Peyer's patch (tissue), 4 donors: ENCODE data around the gene TRPC4. TPM values are rescaled to one million over a fixed set of nuclear protein-coding genes. Genes with fewer than 3 reads are reported as not detected.

ENCODE experiments used
- DNase-seq, 3 donors: peaks; one replicate each; pipeline ENCODE4 v3.0.0-alpha.2; 2017 to 2019
- H3K27ac ChIP-seq, 4 donors: fragments of 200-600 bp; sonication (generic); one replicate each; pipeline ENCODE4 v1.5.1; 2016 to 2019
- H3K27me3 ChIP-seq, 2 donors: fragments of 200-600 bp; sonication (generic); one replicate each; pipeline ENCODE4 v1.5.1; 2019
- H3K36me3 ChIP-seq, 3 donors: fragments of 200-600 bp; sonication (generic); one replicate each; pipeline ENCODE4 v1.5.1; 2016 to 2019
- H3K4me1 ChIP-seq, 4 donors: fragments of 200-600 bp; sonication (generic); one replicate each; pipeline ENCODE4 v1.5.1; 2016 to 2019
- H3K4me3 ChIP-seq, 4 donors: fragments of 200-600 bp; sonication (generic); 1 replicate in 3 of 4; 2 replicates in 1 of 4; pipeline ENCODE4 v1.5.1; 2016 to 2019; ENCODE audit warnings: mild to moderate bottlenecking in 1 of 4
- H3K9me3 ChIP-seq, 4 donors: fragments of 200-600 bp; sonication (generic); one replicate each; pipeline ENCODE4 v1.5.1; 2016 to 2019; ENCODE audit warnings: mild to moderate bottlenecking in 1 of 4
- CTCF ChIP-seq, 6 experiments: fragments of 450-650 bp in 4 of 6; fragments of 200-600 bp in 2 of 6; sonication (generic) in 1 of 6; IDR thresholded peaks; one replicate each; pipeline ENCODE4 v1.5.1; 2017 to 2019; ENCODE audit warnings: antibody characterized with exemption in 6 of 6, mild to moderate bottlenecking in 3 of 6, moderate library complexity in 1 of 6
- POLR2A ChIP-seq, 2 donors: fragments of 450-650 bp; IDR thresholded peaks; one replicate each; pipeline ENCODE4 v1.5.1; 2017; ENCODE audit warnings: antibody characterized with exemption in 2 of 2, mild to moderate bottlenecking in 2 of 2, moderate library complexity in 2 of 2
- total RNA-seq, 4 donors: library from RNA; depleted of rRNA; stranded (reverse); fragments of >200 nt; gene quantifications; one replicate each; pipeline ENCODE4 v1.1.0, GENCODE V29; 2016

Gene TRPC4
- total RNA-seq, 4 donors from 2014 or later: 1.2 TPM; not detected in 3

GRCh38 chr13:37602733-37603381 lies 266.7 kb downstream of the TRPC4 start:
- no peaks in the 10 kb centered on the region for H3K4me1 ChIP-seq
- no peak for DNase-seq

GRCh38 chr13:37601648-37602440 lies 267.7 kb downstream of the TRPC4 start:
- no peak for DNase-seq
- Histone ChIP-seq H3K27ac (no peak overlapping the region), H3K27me3 (no peaks in the 10 kb centered on the region), H3K36me3 (no peaks in the 10 kb centered on the region), H3K9me3 (no peaks in the 10 kb centered on the region), H3K4me1 (no peaks in the 10 kb centered on the region), H3K4me3 (no peak overlapping the region)
- TF ChIP-seq CTCF (IDR thresholded peaks at IDR 0.05) (no peak), POLR2A (IDR thresholded peaks at IDR 0.05) (no peak)

More at GRCh38 chr13:37602733-37603381, 266.7 kb downstream of the TRPC4 start:
- Histone ChIP-seq H3K36me3 (no peaks in the 10 kb centered on the region), H3K9me3 (no peaks in the 10 kb centered on the region), H3K4me3 (no peak overlapping the region), H3K27ac (no peak overlapping the region), H3K27me3 (no peaks in the 10 kb centered on the region)
- TF ChIP-seq CTCF (IDR thresholded peaks at IDR 0.05) (peak in 3 of 6 experiments; percentile 7 to 16 (median 14)), POLR2A (IDR thresholded peaks at IDR 0.05) (no peak)

GRCh38 chr13:37599519-37599918 lies 270.1 kb downstream of the TRPC4 start:
- Histone ChIP-seq H3K36me3 (no peaks in the 10 kb centered on the region), H3K27me3 (no peaks in the 10 kb centered on the region), H3K9me3 (no peaks in the 10 kb centered on the region), H3K27ac (no peak overlapping the region), H3K4me1 (no peaks in the 10 kb centered on the region), H3K4me3 (no peak overlapping the region)
- TF ChIP-seq CTCF (IDR thresholded peaks at IDR 0.05): no peak
- TF ChIP-seq POLR2A (IDR thresholded peaks at IDR 0.05): no peak
- DNase-seq: no peak

- Histone ChIP-seq H3K27ac (no peak within 1 kb of the TSS), H3K4me3 (peak within 1 kb of the TSS in 1 of 4 donors; percentile 14)
- no peak for DNase-seq
Observed at GRCh38 chr13:37598597-37598996, 271.0 kb downstream of the TRPC4 start, which contains the start of gene POSTN. Gene POSTN, minus strand, starts transcription at chr13:37598768. Its CDS starts 42 bp downstream, at chr13:37598726.

DNA sequence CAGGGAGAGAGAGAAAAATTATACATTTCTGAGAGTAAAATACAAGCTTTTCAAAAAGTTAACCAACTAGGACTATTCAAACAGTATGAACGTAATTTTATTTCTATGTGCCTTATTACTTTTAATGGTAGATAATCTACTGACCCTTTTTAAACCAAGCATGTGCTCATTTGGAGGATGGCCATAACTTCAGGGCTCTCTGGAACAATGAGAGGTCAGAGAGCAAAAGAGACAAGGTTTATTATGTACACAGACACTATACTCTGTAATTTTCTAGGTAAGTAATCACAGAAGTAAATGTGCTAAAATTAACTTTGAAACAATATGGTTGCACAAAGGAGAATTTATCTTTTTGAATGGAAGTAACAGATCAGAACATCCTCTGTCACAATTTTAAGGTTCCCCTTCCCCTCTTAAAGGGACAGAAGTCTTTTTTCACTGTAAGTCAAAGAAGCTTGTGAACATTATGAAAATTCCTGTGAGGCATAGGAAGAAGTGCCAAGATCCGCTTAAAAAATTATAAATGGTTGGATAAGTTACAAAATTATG lies 272.0 kb downstream of the TRPC4 start:
- no peaks in the 10 kb centered on the region for H3K27me3 ChIP-seq
- no peak for TF ChIP-seq CTCF (IDR thresholded peaks at IDR 0.05)
- no peak for TF ChIP-seq POLR2A (IDR thresholded peaks at IDR 0.05)
- no peaks in the 10 kb centered on the region for H3K4me1 ChIP-seq
- H3K4me3 ChIP-seq: peak overlapping the region in 1 of 4 donors; percentile 1
- no peak for DNase-seq
- H3K27ac ChIP-seq: no peak overlapping the region
- no peaks in the 10 kb centered on the region for H3K36me3 ChIP-seq
- H3K9me3 ChIP-seq: no peaks in the 10 kb centered on the region

More at GRCh38 chr13:37598597-37598996, 271.0 kb downstream of the TRPC4 start, which contains the start of gene POSTN:
- Histone ChIP-seq H3K36me3 (no peaks in the 10 kb centered on the region), H3K27me3 (no peaks in the 10 kb centered on the region), H3K9me3 (no peaks in the 10 kb centered on the region), H3K4me1 (no peaks in the 10 kb centered on the region)
- TF ChIP-seq POLR2A (IDR thresholded peaks at IDR 0.05) (no peak), CTCF (IDR thresholded peaks at IDR 0.05) (no peak)
